Measurements from ENCODE around the gene SPG7. TPM values are rescaled to one million over a fixed set of nuclear protein-coding genes. Genes with fewer than 3 reads are reported as not detected.

SPG7 gene
- total and polyA plus RNA-seq, 8 donors = 25.7 to 212 (median 51.1) TPM

DNA sequence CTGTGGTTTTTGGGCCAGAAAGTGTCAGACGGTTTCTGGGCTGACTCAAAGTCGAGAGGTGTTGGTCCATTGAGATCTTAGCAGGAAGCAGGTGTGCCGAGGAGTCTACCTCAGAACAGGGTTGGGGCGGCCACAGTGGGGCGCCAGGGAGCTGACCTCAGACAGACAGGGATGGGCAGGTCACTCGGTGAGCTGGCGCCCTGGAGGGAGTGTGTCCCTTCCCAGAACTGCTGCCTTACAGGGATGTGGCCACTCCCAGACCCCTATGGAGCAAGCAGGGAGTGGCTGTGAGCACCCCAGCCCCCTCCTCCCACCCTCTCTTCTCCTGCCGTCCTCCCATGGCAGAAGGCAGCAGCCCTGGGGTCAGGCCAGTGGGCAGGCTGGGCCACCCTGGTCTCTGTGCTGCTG, 91.3 kb downstream of the SPG7 start:
- 45 to 54% methylated on average over 8 of the region's 8 CpGs for WGBS, 2 donors
- Histone ChIP-seq H3K27ac (no peak overlapping the region), H3K9me3 (no peaks in the 10 kb centered on the region), H3K4me1 (no peaks in the 10 kb centered on the region), H3K36me3 (no peaks in the 10 kb centered on the region), H3K27me3 (no peaks in the 10 kb centered on the region), H3K4me3 (no peak overlapping the region)
- DNase-seq (peak in 3 of 6 donors; percentile 55 to 79 (median 72)), ATAC-seq (peak; percentile 42 to 75 (median 52)), FAIRE-seq (no peak)
- intact Hi-C loops (cut with DNase I) = no loop called here
- TF ChIP-seq, protein P1, sequence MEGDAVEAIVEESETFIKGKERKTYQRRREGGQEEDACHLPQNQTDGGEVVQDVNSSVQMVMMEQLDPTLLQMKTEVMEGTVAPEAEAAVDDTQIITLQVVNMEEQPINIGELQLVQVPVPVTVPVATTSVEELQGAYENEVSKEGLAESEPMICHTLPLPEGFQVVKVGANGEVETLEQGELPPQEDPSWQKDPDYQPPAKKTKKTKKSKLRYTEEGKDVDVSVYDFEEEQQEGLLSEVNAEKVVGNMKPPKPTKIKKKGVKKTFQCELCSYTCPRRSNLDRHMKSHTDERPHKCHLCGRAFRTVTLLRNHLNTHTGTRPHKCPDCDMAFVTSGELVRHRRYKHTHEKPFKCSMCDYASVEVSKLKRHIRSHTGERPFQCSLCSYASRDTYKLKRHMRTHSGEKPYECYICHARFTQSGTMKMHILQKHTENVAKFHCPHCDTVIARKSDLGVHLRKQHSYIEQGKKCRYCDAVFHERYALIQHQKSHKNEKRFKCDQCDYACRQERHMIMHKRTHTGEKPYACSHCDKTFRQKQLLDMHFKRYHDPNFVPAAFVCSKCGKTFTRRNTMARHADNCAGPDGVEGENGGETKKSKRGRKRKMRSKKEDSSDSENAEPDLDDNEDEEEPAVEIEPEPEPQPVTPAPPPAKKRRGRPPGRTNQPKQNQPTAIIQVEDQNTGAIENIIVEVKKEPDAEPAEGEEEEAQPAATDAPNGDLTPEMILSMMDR (IDR thresholded peaks at IDR 0.05) = no peak

DNA sequence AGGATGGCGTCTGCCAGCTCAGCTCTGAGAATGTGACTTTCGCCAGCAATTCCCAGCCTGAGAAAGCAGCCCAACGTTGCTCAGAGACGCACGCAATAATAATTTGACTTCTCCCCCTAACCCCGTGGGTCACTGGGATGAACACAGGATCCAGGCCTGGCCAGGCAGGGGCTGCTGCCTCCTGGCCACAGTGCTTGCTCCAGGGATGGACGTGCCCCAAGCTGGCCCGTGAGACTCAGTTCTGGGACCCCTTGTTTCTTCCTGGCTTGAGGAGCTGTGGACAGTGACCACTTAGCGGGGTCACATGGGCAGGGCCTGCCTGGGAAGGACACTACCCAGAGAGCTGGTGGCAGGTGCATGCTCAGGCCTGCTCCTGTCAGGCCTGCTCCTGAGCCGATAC, 91.7 kb downstream of the SPG7 start:
- no peak overlapping the region for H3K4me3 ChIP-seq
- DNase-seq (no peak), FAIRE-seq (no peak), ATAC-seq (no peak)
- H3K27me3 ChIP-seq = no peaks in the 10 kb centered on the region
- no peaks in the 10 kb centered on the region for H3K9me3 ChIP-seq
- no peaks in the 10 kb centered on the region for H3K36me3 ChIP-seq
- H3K27ac ChIP-seq = no peak overlapping the region
- no peaks in the 10 kb centered on the region for H3K4me1 ChIP-seq
- TF ChIP-seq, protein P1 (IDR thresholded peaks at IDR 0.05) = no peak
- WGBS, 2 donors = 87 to 94% methylated on average over 10 of the region's 10 CpGs
- intact Hi-C loops (cut with DNase I) = no loop called here

DNA sequence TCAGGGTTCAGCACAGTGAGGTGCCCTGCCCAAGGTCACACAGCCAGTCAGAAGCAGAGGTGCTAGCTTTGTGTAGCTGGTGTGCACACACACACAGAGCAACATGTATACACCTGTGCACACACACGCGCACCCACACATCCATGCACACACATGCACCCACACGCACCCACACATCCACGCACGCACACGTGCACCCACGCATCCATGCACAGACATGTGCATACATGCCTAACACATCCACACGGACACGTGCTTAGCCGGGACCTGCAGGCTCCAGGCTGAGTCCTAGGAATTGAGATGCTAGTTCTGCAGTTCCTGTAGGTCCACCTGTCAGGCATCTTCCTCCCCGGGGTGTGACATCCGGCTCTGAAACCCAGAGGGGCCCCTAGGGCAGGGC, 92.2 kb downstream of the SPG7 start:
- WGBS, 2 donors = 75 to 80% methylated on average over 12 of the region's 12 CpGs
- TF ChIP-seq, protein P1 (IDR thresholded peaks at IDR 0.05) = no peak

DNA sequence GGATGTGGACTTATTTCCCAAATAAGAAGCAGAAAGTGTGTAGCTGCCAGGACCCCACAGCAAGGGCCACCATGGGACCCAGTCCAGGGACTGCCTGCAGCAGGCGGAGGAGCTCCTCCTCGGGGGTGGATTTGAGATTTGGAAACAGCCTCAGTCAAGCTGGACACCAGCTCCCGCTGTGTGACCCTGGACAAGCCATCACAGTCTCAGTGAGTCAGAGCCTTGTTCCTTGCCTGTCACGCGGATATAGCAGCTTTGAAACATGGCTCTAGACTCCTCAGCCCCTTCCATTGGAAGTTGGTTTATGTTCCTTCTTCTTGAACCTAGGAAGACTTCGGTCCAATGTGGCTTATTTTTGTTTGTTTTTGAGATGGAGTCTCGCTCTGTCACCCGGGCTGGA, 92.8 kb downstream of the SPG7 start:
- Histone ChIP-seq H3K27ac (no peak overlapping the region), H3K27me3 (no peaks in the 10 kb centered on the region), H3K9me3 (no peaks in the 10 kb centered on the region), H3K36me3 (no peaks in the 10 kb centered on the region), H3K4me3 (no peak overlapping the region), H3K4me1 (no peaks in the 10 kb centered on the region)
- ATAC-seq (peak in 1 of 4 donors; percentile 23), DNase-seq (no peak), FAIRE-seq (no peak)
- TF ChIP-seq, protein P1 (IDR thresholded peaks at IDR 0.05) = no peak
- 71 to 77% methylated on average over 8 of the region's 8 CpGs for WGBS, 2 donors
- intact Hi-C loops (cut with DNase I) = no loop called here

More for the DNA sequence above, 92.2 kb downstream of the SPG7 start:
- Histone ChIP-seq H3K4me1 (no peaks in the 10 kb centered on the region), H3K9me3 (no peaks in the 10 kb centered on the region), H3K4me3 (no peak overlapping the region), H3K27me3 (no peaks in the 10 kb centered on the region), H3K36me3 (no peaks in the 10 kb centered on the region), H3K27ac (no peak overlapping the region)
- FAIRE-seq (no peak), DNase-seq (no peak), ATAC-seq (no peak)
- intact Hi-C loops (cut with DNase I) = no loop called here

DNA sequence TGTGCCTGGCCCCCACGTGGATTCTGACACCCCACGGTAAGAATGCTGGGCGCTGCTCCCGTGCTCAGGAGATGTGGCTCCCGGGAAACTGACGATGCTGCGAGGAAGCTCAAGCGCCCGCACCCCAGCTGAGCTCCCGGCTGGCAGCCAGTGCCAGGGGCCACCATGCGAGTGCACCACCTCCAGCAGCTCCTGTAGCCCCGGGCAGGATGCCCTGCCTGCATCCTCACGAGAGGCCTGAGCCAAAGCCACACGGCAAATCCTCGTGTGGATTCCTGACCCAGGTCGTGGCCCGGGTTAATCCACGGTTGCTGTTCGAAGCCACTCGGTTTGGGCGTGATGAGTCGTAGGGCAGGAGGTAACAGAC, 93.7 kb downstream of the SPG7 start:
- no peaks in the 10 kb centered on the region for H3K4me1 ChIP-seq
- TF ChIP-seq, protein P1 (IDR thresholded peaks at IDR 0.05) = no peak
- H3K9me3 ChIP-seq = no peaks in the 10 kb centered on the region
- H3K27ac ChIP-seq = no peak overlapping the region
- no peaks in the 10 kb centered on the region for H3K36me3 ChIP-seq
- 75% methylated on average over 22 of the region's 22 CpGs for whole genome bisulfite sequencing, 2 donors
- H3K4me3 ChIP-seq = no peak overlapping the region
- DNase-seq = peak in 1 of 6 donors; percentile 48
- H3K27me3 ChIP-seq = no peaks in the 10 kb centered on the region
- no peak for ATAC-seq
- no peak for FAIRE-seq
- intact Hi-C loops (cut with DNase I) = no loop called here

Measured in pancreas (tissue), 10 donors.